ENCODE measurements around the gene UBE3B.

DNA sequence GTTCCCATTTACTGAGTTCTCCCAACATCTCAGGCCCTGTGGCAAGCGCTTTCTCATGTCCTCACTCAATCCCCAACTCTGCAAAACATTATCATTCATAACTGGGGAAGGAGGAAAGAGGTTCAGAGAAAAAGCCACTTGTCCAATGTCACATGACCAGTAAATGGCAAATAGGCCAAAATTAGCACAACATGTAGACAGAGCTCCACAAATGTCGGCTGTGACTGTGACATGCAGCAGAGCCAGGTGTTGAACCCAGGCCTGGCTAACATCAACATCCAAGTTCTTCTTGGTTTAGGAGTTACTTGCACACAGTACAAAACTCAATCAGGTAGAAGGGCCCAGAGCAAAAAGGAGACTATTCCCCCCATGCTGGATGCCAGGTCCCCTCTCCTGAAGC, 11.1 kb upstream of the UBE3B start:
- no peak for TF ChIP-seq POLR2A (IDR thresholded peaks at IDR 0.05)
- TF ChIP-seq, protein P1, sequence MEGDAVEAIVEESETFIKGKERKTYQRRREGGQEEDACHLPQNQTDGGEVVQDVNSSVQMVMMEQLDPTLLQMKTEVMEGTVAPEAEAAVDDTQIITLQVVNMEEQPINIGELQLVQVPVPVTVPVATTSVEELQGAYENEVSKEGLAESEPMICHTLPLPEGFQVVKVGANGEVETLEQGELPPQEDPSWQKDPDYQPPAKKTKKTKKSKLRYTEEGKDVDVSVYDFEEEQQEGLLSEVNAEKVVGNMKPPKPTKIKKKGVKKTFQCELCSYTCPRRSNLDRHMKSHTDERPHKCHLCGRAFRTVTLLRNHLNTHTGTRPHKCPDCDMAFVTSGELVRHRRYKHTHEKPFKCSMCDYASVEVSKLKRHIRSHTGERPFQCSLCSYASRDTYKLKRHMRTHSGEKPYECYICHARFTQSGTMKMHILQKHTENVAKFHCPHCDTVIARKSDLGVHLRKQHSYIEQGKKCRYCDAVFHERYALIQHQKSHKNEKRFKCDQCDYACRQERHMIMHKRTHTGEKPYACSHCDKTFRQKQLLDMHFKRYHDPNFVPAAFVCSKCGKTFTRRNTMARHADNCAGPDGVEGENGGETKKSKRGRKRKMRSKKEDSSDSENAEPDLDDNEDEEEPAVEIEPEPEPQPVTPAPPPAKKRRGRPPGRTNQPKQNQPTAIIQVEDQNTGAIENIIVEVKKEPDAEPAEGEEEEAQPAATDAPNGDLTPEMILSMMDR (IDR thresholded peaks at IDR 0.05) = no peak
